HepG2 (cell line): ENCODE measurements around the gene DOCK4. TPM values are rescaled to one million over a fixed set of nuclear protein-coding genes. Genes with fewer than 3 reads are reported as not detected.
A peak's percentile ranks its signal among the peaks of the same experiment; 100 is the strongest.

Source experiments
- CHCHD3 ChIP-seq: sonication (generic); formaldehyde crosslinking; IDR thresholded peaks from 2 replicates; pipeline ENCODE4 v1.8.0; 2022; ENCODE audit warnings: mild to moderate bottlenecking, missing genetic modification reagents, moderate library complexity
- MBD4 ChIP-seq: IDR thresholded peaks from 2 replicates; pipeline ENCODE4 v1.6.1; 2012; ENCODE audit warnings: low read length, inconsistent platforms, borderline replicate concordance
- REPIN1 ChIP-seq: sonication (generic); formaldehyde crosslinking; IDR thresholded peaks from 2 replicates; pipeline ENCODE4 v1.8.0; 2022; ENCODE audit warnings: missing genetic modification reagents, low read depth, mild to moderate bottlenecking, borderline replicate concordance
- STAG1 ChIP-seq: sonication (generic); formaldehyde crosslinking; IDR thresholded peaks from 2 replicates; pipeline ENCODE4 v1.4.0; 2020; ENCODE audit warnings: missing genetic modification reagents
- ZNF101 ChIP-seq: sonication (generic); formaldehyde crosslinking; IDR thresholded peaks from 2 replicates; pipeline ENCODE4 v1.4.0; 2020; ENCODE audit warnings: mild to moderate bottlenecking, low read depth, missing genetic modification reagents, borderline replicate concordance
- ZNF460 ChIP-seq: sonication (generic); formaldehyde crosslinking; IDR thresholded peaks from 2 replicates; pipeline ENCODE4 v1.5.1; 2020; ENCODE audit warnings: missing genetic modification reagents, mild to moderate bottlenecking, borderline replicate concordance
- ZNF589 ChIP-seq: sonication (generic); formaldehyde crosslinking; conservative IDR thresholded peaks from 2 replicates; pipeline ENCODE4 v1.8.0; 2022; ENCODE audit warnings: mild to moderate bottlenecking, moderate library complexity, missing genetic modification reagents
- ZNF790 ChIP-seq: sonication (generic); formaldehyde crosslinking; IDR thresholded peaks from 2 replicates; pipeline ENCODE4 v1.8.0; 2022; ENCODE audit warnings: missing genetic modification reagents, mild to moderate bottlenecking, borderline replicate concordance
- ZNF83 ChIP-seq: sonication (generic); formaldehyde crosslinking; IDR thresholded peaks from 2 replicates; pipeline ENCODE4 v1.4.0; 2020; ENCODE audit warnings: missing genetic modification reagents, mild to moderate bottlenecking, borderline replicate concordance
- polyA plus RNA-seq, 8 experiments: library from polyadenylated mRNA; depleted of rRNA in 3 of 8; stranded (reverse) in 7 of 8; unstranded in 1 of 8; fragments of >200 nt; fragmentation: Illumina TruSeq in 4 of 8; extraction: Trizol in 4 of 8; gene quantifications; 2 replicates each; pipeline versions ENCODE4 v1.2.1 to v1.2.3, GENCODE V29; 2011 to 2016; ENCODE audit warnings: low read depth in 4 of 8, missing spikeins in 1 of 8, mixed read lengths in 1 of 8; ENCODE audit not compliant: insufficient read depth in 1 of 8
- total RNA-seq, 5 experiments: library from RNA; depleted of rRNA; stranded (reverse); fragments of >200 nt; fragmentation: Illumina TruSeq; extraction: Trizol; gene quantifications; 2 replicates each; pipeline ENCODE4 v1.2.3, GENCODE V29; 2016; ENCODE audit warnings: low read depth in 1 of 5
- TF ChIP-seq, protein P1 (sequence below): sonication (generic); formaldehyde crosslinking; IDR thresholded peaks from 2 replicates; pipeline ENCODE4 v1.4.0; 2020; ENCODE audit warnings: low read depth, mild to moderate bottlenecking, missing genetic modification reagents
- TF ChIP-seq, protein P2 (sequence below): sonication (generic); formaldehyde crosslinking; IDR thresholded peaks from 2 replicates; pipeline ENCODE4 v1.4.0; 2020; ENCODE audit warnings: missing genetic modification reagents
- TF ChIP-seq, protein P3 (sequence below): sonication (generic); formaldehyde crosslinking; IDR thresholded peaks from 2 replicates; pipeline ENCODE4 v1.4.0; 2020; ENCODE audit warnings: mild to moderate bottlenecking, missing genetic modification reagents
- TF ChIP-seq, protein P4 (sequence below): sonication (generic); formaldehyde crosslinking; IDR thresholded peaks from 2 replicates; pipeline ENCODE4 v1.5.0; 2020; ENCODE audit warnings: missing genetic modification reagents, mild to moderate bottlenecking, borderline replicate concordance

The DOCK4 gene
- total and polyA plus RNA-seq, 2 of the 13 experiments (the other 11 are each of a cell fraction or from before 2014, with no cell fraction given): 13.5 to 17.4 TPM

DNA sequence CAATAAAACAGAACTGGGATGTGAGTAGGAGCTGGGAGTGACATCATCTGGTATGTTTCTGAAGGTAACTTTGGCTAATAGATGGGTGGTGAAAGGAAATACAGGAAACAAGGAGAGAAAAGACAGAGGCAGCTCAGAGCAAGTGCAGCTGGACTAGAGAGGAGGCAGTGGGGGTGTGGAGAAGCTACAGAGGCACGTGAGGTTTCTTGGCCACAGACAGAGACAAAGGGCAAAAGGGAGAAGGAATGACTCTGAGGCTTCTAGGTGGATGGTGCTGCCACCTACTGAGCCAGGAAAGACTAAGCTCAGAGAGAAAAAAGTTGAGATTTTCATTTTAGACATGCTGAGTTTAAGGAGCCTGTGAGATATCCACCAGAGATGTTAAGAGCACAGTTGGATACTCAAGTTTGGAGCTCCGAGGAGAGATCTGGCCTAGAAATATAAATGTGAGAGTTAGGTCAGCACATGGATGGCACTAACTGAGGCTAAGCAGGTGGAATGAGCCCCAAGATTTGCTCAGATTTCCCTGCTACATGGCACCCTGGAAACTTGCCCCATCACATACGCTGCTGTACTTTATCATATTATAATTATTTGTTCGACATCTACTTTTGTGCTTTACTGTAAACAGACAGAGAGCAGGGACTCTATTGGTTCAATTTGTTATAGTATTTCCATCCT lies 350.9 kb downstream of the DOCK4 start (continued):
- TF ChIP-seq CHCHD3 (CRISPR knock-in tag) (no peak), ZNF790 (no peak), ZNF589 (CRISPR knock-in tag) (no peak), ZNF101 (CRISPR knock-in tag) (no peak), ZNF460 (CRISPR knock-in tag) (no peak), REPIN1 (CRISPR knock-in tag) (no peak), ZNF83 (CRISPR knock-in tag) (no peak), MBD4 (no peak), STAG1 (peak; percentile 67)
- TF ChIP-seq, protein P1, sequence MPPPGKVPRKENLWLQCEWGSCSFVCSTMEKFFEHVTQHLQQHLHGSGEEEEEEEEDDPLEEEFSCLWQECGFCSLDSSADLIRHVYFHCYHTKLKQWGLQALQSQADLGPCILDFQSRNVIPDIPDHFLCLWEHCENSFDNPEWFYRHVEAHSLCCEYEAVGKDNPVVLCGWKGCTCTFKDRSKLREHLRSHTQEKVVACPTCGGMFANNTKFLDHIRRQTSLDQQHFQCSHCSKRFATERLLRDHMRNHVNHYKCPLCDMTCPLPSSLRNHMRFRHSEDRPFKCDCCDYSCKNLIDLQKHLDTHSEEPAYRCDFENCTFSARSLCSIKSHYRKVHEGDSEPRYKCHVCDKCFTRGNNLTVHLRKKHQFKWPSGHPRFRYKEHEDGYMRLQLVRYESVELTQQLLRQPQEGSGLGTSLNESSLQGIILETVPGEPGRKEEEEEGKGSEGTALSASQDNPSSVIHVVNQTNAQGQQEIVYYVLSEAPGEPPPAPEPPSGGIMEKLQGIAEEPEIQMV (CRISPR knock-in tag): no peak
- TF ChIP-seq, protein P2, sequence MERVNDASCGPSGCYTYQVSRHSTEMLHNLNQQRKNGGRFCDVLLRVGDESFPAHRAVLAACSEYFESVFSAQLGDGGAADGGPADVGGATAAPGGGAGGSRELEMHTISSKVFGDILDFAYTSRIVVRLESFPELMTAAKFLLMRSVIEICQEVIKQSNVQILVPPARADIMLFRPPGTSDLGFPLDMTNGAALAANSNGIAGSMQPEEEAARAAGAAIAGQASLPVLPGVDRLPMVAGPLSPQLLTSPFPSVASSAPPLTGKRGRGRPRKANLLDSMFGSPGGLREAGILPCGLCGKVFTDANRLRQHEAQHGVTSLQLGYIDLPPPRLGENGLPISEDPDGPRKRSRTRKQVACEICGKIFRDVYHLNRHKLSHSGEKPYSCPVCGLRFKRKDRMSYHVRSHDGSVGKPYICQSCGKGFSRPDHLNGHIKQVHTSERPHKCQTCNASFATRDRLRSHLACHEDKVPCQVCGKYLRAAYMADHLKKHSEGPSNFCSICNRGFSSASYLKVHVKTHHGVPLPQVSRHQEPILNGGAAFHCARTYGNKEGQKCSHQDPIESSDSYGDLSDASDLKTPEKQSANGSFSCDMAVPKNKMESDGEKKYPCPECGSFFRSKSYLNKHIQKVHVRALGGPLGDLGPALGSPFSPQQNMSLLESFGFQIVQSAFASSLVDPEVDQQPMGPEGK (CRISPR knock-in tag): no peak
- TF ChIP-seq, protein P3, sequence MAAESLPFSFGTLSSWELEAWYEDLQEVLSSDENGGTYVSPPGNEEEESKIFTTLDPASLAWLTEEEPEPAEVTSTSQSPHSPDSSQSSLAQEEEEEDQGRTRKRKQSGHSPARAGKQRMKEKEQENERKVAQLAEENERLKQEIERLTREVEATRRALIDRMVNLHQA: no peak
- TF ChIP-seq, protein P4, sequence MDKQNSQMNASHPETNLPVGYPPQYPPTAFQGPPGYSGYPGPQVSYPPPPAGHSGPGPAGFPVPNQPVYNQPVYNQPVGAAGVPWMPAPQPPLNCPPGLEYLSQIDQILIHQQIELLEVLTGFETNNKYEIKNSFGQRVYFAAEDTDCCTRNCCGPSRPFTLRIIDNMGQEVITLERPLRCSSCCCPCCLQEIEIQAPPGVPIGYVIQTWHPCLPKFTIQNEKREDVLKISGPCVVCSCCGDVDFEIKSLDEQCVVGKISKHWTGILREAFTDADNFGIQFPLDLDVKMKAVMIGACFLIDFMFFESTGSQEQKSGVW: no peak
